ENCODE measurements around the gene ENTPD7.

GRCh38 chr10:99654390-99655175 is 4.7 kb upstream of the ENTPD7 start:
- no peak for TF ChIP-seq CTCF (IDR thresholded peaks at IDR 0.05)
- no peak for TF ChIP-seq POLR2A (IDR thresholded peaks at IDR 0.05)
